Body of pancreas (tissue), 4 donors: ENCODE data around the gene SYN1.

Experiments
- CTCF ChIP-seq, 7 experiments: fragments of 450-650 bp in 4 of 7; fragments of 200-600 bp in 3 of 7; sonication (generic) in 3 of 7; IDR thresholded peaks; one replicate each; pipeline ENCODE4 v1.5.1; 2016 to 2019; ENCODE audit warnings: antibody characterized with exemption in 7 of 7
- POLR2A ChIP-seq, 3 donors: fragments of 450-650 bp; IDR thresholded peaks; one replicate each; pipeline ENCODE4 v1.6.1; 2016; ENCODE audit warnings: antibody characterized with exemption in 3 of 3, mild to moderate bottlenecking in 2 of 3

GRCh38 chrX:47611926-47612325, 7.7 kb downstream of the SYN1 start:
- no peak for TF ChIP-seq POLR2A (IDR thresholded peaks at IDR 0.05)
- no peak for TF ChIP-seq CTCF (IDR thresholded peaks at IDR 0.05)
